Measurements from ENCODE around the gene ATG7.
"Not testable (repeated sequence)": the region's sequence is repeated elsewhere in the genome, so short reads cannot be mapped to it uniquely, and the experiment has no call there.

ATG7 gene

GRCh38 chr3:11459186-11459824 lies 187.1 kb downstream of the ATG7 start:
- Histone ChIP-seq H3K27ac (ENCODE audit: low read length) (no peak overlapping the region), H3K9me2 (replicated peaks; ENCODE audit: insufficient read depth, low read length) (no peaks in the 10 kb centered on the region), H2AFZ (ENCODE audit: low read length) (no peak overlapping the region), H3K4me2 (ENCODE audit: low read depth, low read length) (no peak overlapping the region), H3F3A (ENCODE audit: insufficient read depth, low read length) (no peaks in the 10 kb centered on the region), H3K36me3 (replicated peaks; ENCODE audit: insufficient read depth, low read length) (no peaks in the 10 kb centered on the region), H3K9ac (ENCODE audit: low read length) (no peak overlapping the region), H3K4me1 (ENCODE audit: low read length) (no peaks in the 10 kb centered on the region), H4K20me1 (ENCODE audit: insufficient read depth, low read length) (no peaks in the 10 kb centered on the region), H3K79me2 (ENCODE audit: low read length) (no peaks in the 10 kb centered on the region), H3K9me3 (replicated peaks; ENCODE audit: insufficient read depth, low read length) (no peaks in the 10 kb centered on the region), H3K4me3 (ENCODE audit: low read length) (no peak overlapping the region), H3K27me3 (replicated peaks; ENCODE audit: insufficient read depth, low read length) (no peaks in the 10 kb centered on the region)
- no peak for TF ChIP-seq CTCF (IDR thresholded peaks at IDR 0.05; ENCODE audit: low read length)
- TF ChIP-seq EZH2phosphoT487 (IDR thresholded peaks at IDR 0.05; ENCODE audit: low read length) = no peak
- no peak for TF ChIP-seq EZH2 (optimal IDR thresholded peaks at IDR 0.05; ENCODE audit: low read depth, low read length)
- DNase-seq = no peak

GRCh38 chr3:11461226-11461625 lies 189.0 kb downstream of the ATG7 start:
- no peaks in the 10 kb centered on the region for H3K9me2 ChIP-seq (replicated peaks; ENCODE audit: insufficient read depth, low read length)
- H3K9me3 ChIP-seq (replicated peaks; ENCODE audit: insufficient read depth, low read length) = no peaks in the 10 kb centered on the region
- H3K9ac ChIP-seq (ENCODE audit: low read length) = no peak overlapping the region
- no peak for DNase-seq
- TF ChIP-seq CTCF (IDR thresholded peaks at IDR 0.05; ENCODE audit: low read length) (no peak), EZH2 (optimal IDR thresholded peaks at IDR 0.05; ENCODE audit: low read depth, low read length) (no peak), EZH2phosphoT487 (IDR thresholded peaks at IDR 0.05; ENCODE audit: low read length) (no peak)
- no peaks in the 10 kb centered on the region for H3F3A ChIP-seq (ENCODE audit: insufficient read depth, low read length)
- no peaks in the 10 kb centered on the region for H4K20me1 ChIP-seq (ENCODE audit: insufficient read depth, low read length)
- no peaks in the 10 kb centered on the region for H3K27me3 ChIP-seq (replicated peaks; ENCODE audit: insufficient read depth, low read length)
- H2AFZ ChIP-seq (ENCODE audit: low read length) = no peak overlapping the region
- no peak overlapping the region for H3K27ac ChIP-seq (ENCODE audit: low read length)
- no peaks in the 10 kb centered on the region for H3K36me3 ChIP-seq (replicated peaks; ENCODE audit: insufficient read depth, low read length)
- H3K79me2 ChIP-seq (ENCODE audit: low read length) = no peaks in the 10 kb centered on the region
- no peaks in the 10 kb centered on the region for H3K4me1 ChIP-seq (ENCODE audit: low read length)
- no peak overlapping the region for H3K4me3 ChIP-seq (ENCODE audit: low read length)
- H3K4me2 ChIP-seq (ENCODE audit: low read depth, low read length) = no peak overlapping the region

GRCh38 chr3:11462673-11463072 lies 190.5 kb downstream of the ATG7 start:
- H4K20me1 ChIP-seq (ENCODE audit: insufficient read depth, low read length); H3K9me2 ChIP-seq (replicated peaks; ENCODE audit: insufficient read depth, low read length); H3K4me3 ChIP-seq (ENCODE audit: low read length); H2AFZ ChIP-seq (ENCODE audit: low read length); H3K27me3 ChIP-seq (replicated peaks; ENCODE audit: insufficient read depth, low read length); H3F3A ChIP-seq (ENCODE audit: insufficient read depth, low read length); H3K79me2 ChIP-seq (ENCODE audit: low read length); H3K4me2 ChIP-seq (ENCODE audit: low read depth, low read length); H3K27ac ChIP-seq (ENCODE audit: low read length); H3K9ac ChIP-seq (ENCODE audit: low read length); DNase-seq; H3K36me3 ChIP-seq (replicated peaks; ENCODE audit: insufficient read depth, low read length); H3K9me3 ChIP-seq (replicated peaks; ENCODE audit: insufficient read depth, low read length); H3K4me1 ChIP-seq (ENCODE audit: low read length): not testable (repeated sequence)

GRCh38 chr3:11463591-11463990 lies 191.4 kb downstream of the ATG7 start:
- Histone ChIP-seq H3K9me2 (replicated peaks; ENCODE audit: insufficient read depth, low read length) (no peaks in the 10 kb centered on the region), H3K4me1 (ENCODE audit: low read length) (no peaks in the 10 kb centered on the region), H2AFZ (ENCODE audit: low read length) (no peak overlapping the region), H4K20me1 (ENCODE audit: insufficient read depth, low read length) (no peaks in the 10 kb centered on the region), H3K27ac (ENCODE audit: low read length) (no peak overlapping the region), H3K4me2 (ENCODE audit: low read depth, low read length) (no peak overlapping the region), H3K4me3 (ENCODE audit: low read length) (no peak overlapping the region), H3K9me3 (replicated peaks; ENCODE audit: insufficient read depth, low read length) (no peaks in the 10 kb centered on the region), H3F3A (ENCODE audit: insufficient read depth, low read length) (no peaks in the 10 kb centered on the region), H3K79me2 (ENCODE audit: low read length) (no peaks in the 10 kb centered on the region), H3K36me3 (replicated peaks; ENCODE audit: insufficient read depth, low read length) (no peaks in the 10 kb centered on the region), H3K27me3 (replicated peaks; ENCODE audit: insufficient read depth, low read length) (no peaks in the 10 kb centered on the region), H3K9ac (ENCODE audit: low read length) (no peak overlapping the region)
- no peak for DNase-seq
- no peak for TF ChIP-seq EZH2 (optimal IDR thresholded peaks at IDR 0.05; ENCODE audit: low read depth, low read length)
- no peak for TF ChIP-seq CTCF (IDR thresholded peaks at IDR 0.05; ENCODE audit: low read length)
- no peak for TF ChIP-seq EZH2phosphoT487 (IDR thresholded peaks at IDR 0.05; ENCODE audit: low read length)

Data from MM.1S (cell line).